HUES6 (cell line): ENCODE measurements around the gene FBXO34.
"Not testable (repeated sequence)": the region's sequence is repeated elsewhere in the genome, so short reads cannot be mapped to it uniquely, and the experiment has no call there.

Experiments used
- H3K27ac ChIP-seq: 2 replicates; pipeline ENCODE4 v1.7.0; 2013; ENCODE audit warnings: low read depth, mild to moderate bottlenecking, low read length, inconsistent platforms
- H3K27me3 ChIP-seq: 2 replicates; pipeline ENCODE4 v1.6.1; 2013; ENCODE audit warnings: low read length; ENCODE audit not compliant: control insufficient read depth, insufficient read depth
- H3K36me3 ChIP-seq: 2 replicates; pipeline ENCODE4 v1.6.1; 2013; ENCODE audit warnings: low read length; ENCODE audit not compliant: control insufficient read depth, insufficient read depth
- H3K4me1 ChIP-seq: 2 replicates; pipeline ENCODE4 v1.6.1; 2013; ENCODE audit warnings: low read length; ENCODE audit not compliant: control insufficient read depth, insufficient read depth
- H3K4me3 ChIP-seq: 2 replicates; pipeline ENCODE4 v1.5.1; 2013; ENCODE audit warnings: low read depth, low read length
- H3K9ac ChIP-seq: one replicate; pipeline ENCODE4 v1.6.1; 2013; ENCODE audit warnings: mild to moderate bottlenecking, low read length
- H3K9me3 ChIP-seq: 2 replicates; pipeline ENCODE4 v1.6.1; 2013; ENCODE audit warnings: low read depth, low read length; ENCODE audit not compliant: control insufficient read depth, insufficient read depth

Gene FBXO34

GRCh38 chr14:55366271-55366670 is 95.0 kb downstream of the FBXO34 start:
- no peak overlapping the region for H3K27ac ChIP-seq
- H3K36me3 ChIP-seq = peaks cover 20% of the 10 kb centered on the region

GRCh38 chr14:55370883-55371455 is 99.7 kb downstream of the FBXO34 start:
- Histone ChIP-seq H3K36me3 (peaks cover 31% of the 10 kb centered on the region), H3K4me3 (no peak overlapping the region), H3K27me3 (no peaks in the 10 kb centered on the region), H3K27ac (no peak overlapping the region), H3K9me3 (no peaks in the 10 kb centered on the region), H3K4me1 (no peaks in the 10 kb centered on the region), H3K9ac (no peak overlapping the region)

More at GRCh38 chr14:55366271-55366670, 95.0 kb downstream of the FBXO34 start:
- H3K4me3 ChIP-seq = no peak overlapping the region
- H3K27me3 ChIP-seq = no peaks in the 10 kb centered on the region
- H3K9ac ChIP-seq = no peak overlapping the region
- H3K9me3 ChIP-seq = no peaks in the 10 kb centered on the region
- H3K4me1 ChIP-seq = no peaks in the 10 kb centered on the region

- no peaks in the 10 kb centered on the region for H3K4me1 ChIP-seq
- H3K27ac ChIP-seq = no peak overlapping the region
- H3K9ac ChIP-seq = no peak overlapping the region
- H3K9me3 ChIP-seq = no peaks in the 10 kb centered on the region
- no peaks in the 10 kb centered on the region for H3K27me3 ChIP-seq
- H3K36me3 ChIP-seq = peaks cover 38% of the 10 kb centered on the region
- H3K4me3 ChIP-seq = no peak overlapping the region
Observed at GRCh38 chr14:55372423-55372822, 101.2 kb downstream of the FBXO34 start.

- Histone ChIP-seq H3K9ac (no peak overlapping the region), H3K36me3 (peaks cover 38% of the 10 kb centered on the region), H3K27me3 (no peaks in the 10 kb centered on the region), H3K4me1 (no peaks in the 10 kb centered on the region), H3K4me3 (no peak overlapping the region), H3K27ac (no peak overlapping the region), H3K9me3 (no peaks in the 10 kb centered on the region)
Observed at GRCh38 chr14:55372825-55373224, 101.6 kb downstream of the FBXO34 start.

- no peak overlapping the region for H3K9ac ChIP-seq
- H3K4me1 ChIP-seq = no peaks in the 10 kb centered on the region
- H3K36me3 ChIP-seq = peaks cover 34% of the 10 kb centered on the region
- no peak overlapping the region for H3K27ac ChIP-seq
- H3K9me3 ChIP-seq = no peaks in the 10 kb centered on the region
- no peak overlapping the region for H3K4me3 ChIP-seq
- no peaks in the 10 kb centered on the region for H3K27me3 ChIP-seq
Observed at GRCh38 chr14:55373784-55374705, 102.8 kb downstream of the FBXO34 start.

GRCh38 chr14:55374771-55375170 is 103.5 kb downstream of the FBXO34 start:
- no peaks in the 10 kb centered on the region for H3K9me3 ChIP-seq
- H3K27ac ChIP-seq = no peak overlapping the region
- no peaks in the 10 kb centered on the region for H3K27me3 ChIP-seq
- H3K4me1 ChIP-seq = no peaks in the 10 kb centered on the region
- H3K4me3 ChIP-seq = no peak overlapping the region
- peaks cover 28% of the 10 kb centered on the region for H3K36me3 ChIP-seq
- H3K9ac ChIP-seq = no peak overlapping the region

- Histone ChIP-seq H3K4me1 (no peaks in the 10 kb centered on the region), H3K4me3 (no peak overlapping the region), H3K27me3 (no peaks in the 10 kb centered on the region), H3K9ac (no peak overlapping the region), H3K36me3 (peaks cover 46% of the 10 kb centered on the region), H3K9me3 (no peaks in the 10 kb centered on the region), H3K27ac (no peak overlapping the region)
Observed at GRCh38 chr14:55377236-55377635, 106.0 kb downstream of the FBXO34 start.

GRCh38 chr14:55381040-55381439 is 109.8 kb downstream of the FBXO34 start:
- Histone ChIP-seq H3K4me3 (no peak overlapping the region), H3K36me3 (peaks cover 44% of the 10 kb centered on the region), H3K9me3 (no peaks in the 10 kb centered on the region), H3K27me3 (no peaks in the 10 kb centered on the region), H3K9ac (no peak overlapping the region), H3K4me1 (no peaks in the 10 kb centered on the region), H3K27ac (no peak overlapping the region)

GRCh38 chr14:55381561-55381960 is 110.3 kb downstream of the FBXO34 start:
- peaks cover 42% of the 10 kb centered on the region for H3K36me3 ChIP-seq

GRCh38 chr14:55382483-55382882 is 111.3 kb downstream of the FBXO34 start:
- no peaks in the 10 kb centered on the region for H3K9me3 ChIP-seq
- no peaks in the 10 kb centered on the region for H3K4me1 ChIP-seq
- peaks cover 41% of the 10 kb centered on the region for H3K36me3 ChIP-seq
- H3K27ac ChIP-seq = no peak overlapping the region
- H3K9ac ChIP-seq = no peak overlapping the region
- H3K27me3 ChIP-seq = no peaks in the 10 kb centered on the region
- no peak overlapping the region for H3K4me3 ChIP-seq

More at GRCh38 chr14:55381561-55381960, 110.3 kb downstream of the FBXO34 start:
- no peak overlapping the region for H3K27ac ChIP-seq
- H3K9me3 ChIP-seq = no peaks in the 10 kb centered on the region
- no peak overlapping the region for H3K9ac ChIP-seq
- no peaks in the 10 kb centered on the region for H3K4me1 ChIP-seq
- no peak overlapping the region for H3K4me3 ChIP-seq
- H3K27me3 ChIP-seq = no peaks in the 10 kb centered on the region

- H3K4me3 ChIP-seq, H3K9ac ChIP-seq, H3K27ac ChIP-seq, H3K9me3 ChIP-seq, H3K27me3 ChIP-seq, H3K4me1 ChIP-seq: not testable (repeated sequence)
- peaks cover 41% of the 10 kb centered on the region for H3K36me3 ChIP-seq
Observed at GRCh38 chr14:55383056-55383466, 111.8 kb downstream of the FBXO34 start.
